ENCODE results near the gene NTRK2.

Gene NTRK2

GRCh38 chr9:84736081-84736480 is 66.6 kb downstream of the NTRK2 start:
- Histone ChIP-seq H3K4me3 (ENCODE audit: low read length) (no peak overlapping the region), H3K9me2 (replicated peaks; ENCODE audit: control insufficient read depth, low read length) (no peaks in the 10 kb centered on the region), H3K4me1 (ENCODE audit: control insufficient read depth, low read length) (no peaks in the 10 kb centered on the region), H3F3A (ENCODE audit: control insufficient read depth, insufficient read depth) (no peaks in the 10 kb centered on the region), H3K36me3 (ENCODE audit: control insufficient read depth, low read length) (no peaks in the 10 kb centered on the region), H4K20me1 (ENCODE audit: control insufficient read depth, insufficient read depth, low read depth, low read length) (no peaks in the 10 kb centered on the region), H3K27ac (ENCODE audit: low read depth, low read length) (no peak overlapping the region), H3K9me3 (ENCODE audit: control insufficient read depth, insufficient read depth, low read length) (no peaks in the 10 kb centered on the region), H3K79me2 (ENCODE audit: control insufficient read depth, low read length) (no peaks in the 10 kb centered on the region), H3K4me2 (ENCODE audit: low read length) (no peak overlapping the region), H3K27me3 (ENCODE audit: control insufficient read depth, low read length) (no peaks in the 10 kb centered on the region)
- TF ChIP-seq EZH2phosphoT487 (IDR thresholded peaks at IDR 0.05; ENCODE audit: borderline replicate concordance, low read length) (no peak), CTCF (IDR thresholded peaks at IDR 0.05; ENCODE audit: low read depth, low read length, poor library complexity, severe bottlenecking) (no peak)

GRCh38 chr9:84736536-84736935 is 67.0 kb downstream of the NTRK2 start:
- no peak for TF ChIP-seq CTCF (IDR thresholded peaks at IDR 0.05; ENCODE audit: low read depth, low read length, poor library complexity, severe bottlenecking)
- no peak for TF ChIP-seq EZH2phosphoT487 (IDR thresholded peaks at IDR 0.05; ENCODE audit: borderline replicate concordance, low read length)
- H4K20me1 ChIP-seq (ENCODE audit: control insufficient read depth, insufficient read depth, low read depth, low read length) = no peaks in the 10 kb centered on the region
- no peaks in the 10 kb centered on the region for H3F3A ChIP-seq (ENCODE audit: control insufficient read depth, insufficient read depth)
- no peaks in the 10 kb centered on the region for H3K4me1 ChIP-seq (ENCODE audit: control insufficient read depth, low read length)
- H3K4me2 ChIP-seq (ENCODE audit: low read length) = no peak overlapping the region
- H3K27ac ChIP-seq (ENCODE audit: low read depth, low read length) = no peak overlapping the region
- no peaks in the 10 kb centered on the region for H3K9me2 ChIP-seq (replicated peaks; ENCODE audit: control insufficient read depth, low read length)
- no peaks in the 10 kb centered on the region for H3K79me2 ChIP-seq (ENCODE audit: control insufficient read depth, low read length)
- H3K27me3 ChIP-seq (ENCODE audit: control insufficient read depth, low read length) = no peaks in the 10 kb centered on the region
- H3K9me3 ChIP-seq (ENCODE audit: control insufficient read depth, insufficient read depth, low read length) = no peaks in the 10 kb centered on the region
- H3K36me3 ChIP-seq (ENCODE audit: control insufficient read depth, low read length) = no peaks in the 10 kb centered on the region
- no peak overlapping the region for H3K4me3 ChIP-seq (ENCODE audit: low read length)

GRCh38 chr9:84738353-84738752 is 68.8 kb downstream of the NTRK2 start:
- H3K4me2 ChIP-seq (ENCODE audit: low read length) = no peak overlapping the region
- H3K36me3 ChIP-seq (ENCODE audit: control insufficient read depth, low read length) = no peaks in the 10 kb centered on the region
- H4K20me1 ChIP-seq (ENCODE audit: control insufficient read depth, insufficient read depth, low read depth, low read length) = no peaks in the 10 kb centered on the region
- no peak overlapping the region for H3K27ac ChIP-seq (ENCODE audit: low read depth, low read length)
- H3K9me2 ChIP-seq (replicated peaks; ENCODE audit: control insufficient read depth, low read length) = no peaks in the 10 kb centered on the region
- no peaks in the 10 kb centered on the region for H3K79me2 ChIP-seq (ENCODE audit: control insufficient read depth, low read length)
- no peak overlapping the region for H3K4me3 ChIP-seq (ENCODE audit: low read length)
- no peaks in the 10 kb centered on the region for H3K27me3 ChIP-seq (ENCODE audit: control insufficient read depth, low read length)
- no peak for TF ChIP-seq CTCF (IDR thresholded peaks at IDR 0.05; ENCODE audit: low read depth, low read length, poor library complexity, severe bottlenecking)
- TF ChIP-seq EZH2phosphoT487 (IDR thresholded peaks at IDR 0.05; ENCODE audit: borderline replicate concordance, low read length) = no peak
- no peaks in the 10 kb centered on the region for H3F3A ChIP-seq (ENCODE audit: control insufficient read depth, insufficient read depth)
- H3K4me1 ChIP-seq (ENCODE audit: control insufficient read depth, low read length) = no peaks in the 10 kb centered on the region
- H3K9me3 ChIP-seq (ENCODE audit: control insufficient read depth, insufficient read depth, low read length) = no peaks in the 10 kb centered on the region

- Histone ChIP-seq H3K79me2 (ENCODE audit: control insufficient read depth, low read length) (no peaks in the 10 kb centered on the region), H3K36me3 (ENCODE audit: control insufficient read depth, low read length) (no peaks in the 10 kb centered on the region), H3K9me3 (ENCODE audit: control insufficient read depth, insufficient read depth, low read length) (no peaks in the 10 kb centered on the region), H3K27me3 (ENCODE audit: control insufficient read depth, low read length) (no peaks in the 10 kb centered on the region), H3K4me3 (ENCODE audit: low read length) (no peak overlapping the region), H3K9me2 (replicated peaks; ENCODE audit: control insufficient read depth, low read length) (no peaks in the 10 kb centered on the region), H3K27ac (ENCODE audit: low read depth, low read length) (no peak overlapping the region), H4K20me1 (ENCODE audit: control insufficient read depth, insufficient read depth, low read depth, low read length) (no peaks in the 10 kb centered on the region), H3K4me2 (ENCODE audit: low read length) (no peak overlapping the region), H3K4me1 (ENCODE audit: control insufficient read depth, low read length) (no peaks in the 10 kb centered on the region), H3F3A (ENCODE audit: control insufficient read depth, insufficient read depth) (no peaks in the 10 kb centered on the region)
- TF ChIP-seq EZH2phosphoT487 (IDR thresholded peaks at IDR 0.05; ENCODE audit: borderline replicate concordance, low read length) (no peak), CTCF (IDR thresholded peaks at IDR 0.05; ENCODE audit: low read depth, low read length, poor library complexity, severe bottlenecking) (no peak)
These were observed 72.7 kb downstream of the NTRK2 start for GRCh38 chr9:84742261-84742660.
